Hepatocyte (in vitro differentiated cells): Measurements from ENCODE around the gene BNIPL. TPM values are rescaled to one million over a fixed set of nuclear protein-coding genes. Genes with fewer than 3 reads are reported as not detected.

Source experiments
- DNase-seq: peaks from one replicate; pipeline ENCODE4 v3.0.0-alpha.2; 2016; ENCODE audit warnings: low spot score
- H2AFZ ChIP-seq: fragments of 200-600 bp; sonication (generic); 2 replicates; pipeline ENCODE4 v1.6.0; 2016; ENCODE audit warnings: antibody characterized with exemption, mild to moderate bottlenecking
- H3K27ac ChIP-seq: fragments of 200-600 bp; sonication (generic); 2 replicates; pipeline ENCODE4 v1.5.1; 2016; ENCODE audit warnings: mild to moderate bottlenecking
- H3K27me3 ChIP-seq: fragments of 200-600 bp; sonication (generic); 2 replicates; pipeline ENCODE4 v1.6.1; 2016
- H3K36me3 ChIP-seq: fragments of 200-600 bp; sonication (generic); replicated peaks from 2 replicates; pipeline ENCODE4 v1.5.1; 2016; ENCODE audit warnings: low read depth; ENCODE audit not compliant: insufficient read depth
- H3K4me1 ChIP-seq: fragments of 200-600 bp; sonication (generic); 2 replicates; pipeline ENCODE4 v1.5.1; 2016; ENCODE audit warnings: mild to moderate bottlenecking, moderate library complexity; ENCODE audit not compliant: insufficient read depth
- H3K4me2 ChIP-seq: fragments of 200-600 bp; sonication (generic); 2 replicates; pipeline ENCODE4 v1.6.0; 2016
- H3K4me3 ChIP-seq: fragments of 200-600 bp; sonication (generic); 2 replicates; pipeline ENCODE4 v1.5.1; 2016; ENCODE audit warnings: mild to moderate bottlenecking
- H3K79me2 ChIP-seq: fragments of 200-600 bp; sonication (generic); 2 replicates; pipeline ENCODE4 v1.6.0; 2017; ENCODE audit warnings: mild to moderate bottlenecking
- H3K9me2 ChIP-seq: fragments of 200-600 bp; sonication (generic); replicated peaks from 2 replicates; pipeline ENCODE4 v1.6.0; 2017; ENCODE audit warnings: mild to moderate bottlenecking; ENCODE audit not compliant: insufficient read depth
- H3K9me3 ChIP-seq: fragments of 200-600 bp; sonication (generic); 2 replicates; pipeline ENCODE4 v1.5.1; 2016; ENCODE audit warnings: low read depth, mild to moderate bottlenecking
- H4K20me1 ChIP-seq: fragments of 200-600 bp; sonication (generic); 2 replicates; pipeline ENCODE4 v1.6.0; 2016; ENCODE audit warnings: mild to moderate bottlenecking; ENCODE audit not compliant: insufficient read depth, poor library complexity, severe bottlenecking
- CTCF ChIP-seq: fragments of 200-600 bp; sonication (generic); IDR thresholded peaks from 2 replicates; pipeline ENCODE4 v1.5.1; 2016; ENCODE audit warnings: antibody characterized with exemption, mild to moderate bottlenecking; ENCODE audit not compliant: poor library complexity
- EZH2 ChIP-seq: fragments of 200-600 bp; sonication (generic); IDR thresholded peaks from 2 replicates; pipeline ENCODE4 v1.6.1; 2016; ENCODE audit warnings: antibody characterized with exemption, mild to moderate bottlenecking, borderline replicate concordance
- EZH2phosphoT487 ChIP-seq: fragments of 200-600 bp; sonication (generic); IDR thresholded peaks from one replicate; pipeline ENCODE4 v1.6.1; 2018; ENCODE audit warnings: antibody characterized with exemption, mild to moderate bottlenecking, low read depth, moderate library complexity; ENCODE audit not compliant: unreplicated experiment, severe bottlenecking
- WGBS: methylation state at CpG from one replicate; pipeline ENCODE4 v1.1.6; 2016; ENCODE audit warnings: low lambda C conversion rate; ENCODE audit errors: missing lambda C conversion rate; 5-methylcytosine and 5-hydroxymethylcytosine counted together
- polyA plus RNA-seq: library from polyadenylated mRNA; unstranded; fragments of >200 nt; fragmentation: Nextera tagmentation; extraction: Ambion mirVana; gene quantifications from 2 replicates; pipeline ENCODE4 v1.2.1, GENCODE V29; 2016
- total RNA-seq: library from RNA; depleted of rRNA; stranded (reverse); fragments of >200 nt; gene quantifications from 2 replicates; pipeline ENCODE4 v1.2.3, GENCODE V29; 2014

The BNIPL gene
- total and polyA plus RNA-seq, 2 experiments from 2014 or later, result 1.1 to 3.8 TPM

DNA sequence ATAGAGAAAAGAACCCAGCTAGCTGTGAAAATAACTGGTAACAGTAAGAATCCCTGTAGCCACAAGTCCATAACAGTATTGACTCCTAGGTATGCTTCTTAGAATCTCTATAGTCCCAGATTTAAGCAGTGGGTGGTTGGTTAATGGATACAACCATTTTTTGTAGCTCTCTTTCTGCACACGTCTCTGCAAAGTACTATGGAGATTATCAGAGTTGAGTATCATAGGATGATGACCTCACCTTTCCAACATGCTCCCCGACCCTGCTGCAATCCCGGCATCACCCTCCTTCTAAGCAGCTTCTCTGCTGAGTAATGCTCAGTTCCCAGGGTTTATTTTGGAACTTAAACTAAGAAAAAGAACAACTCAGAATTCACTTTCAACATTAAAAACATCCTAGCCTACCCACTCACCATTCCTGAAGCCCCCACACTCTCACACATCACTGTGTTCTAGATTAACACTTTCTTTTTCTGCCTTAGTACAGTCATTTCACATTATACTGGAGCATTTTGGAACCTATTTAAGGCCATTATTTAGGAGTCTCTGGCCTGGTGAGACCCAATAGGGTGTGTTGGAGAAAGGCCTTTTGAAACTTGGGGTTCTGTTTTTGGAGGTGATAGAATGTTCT, 26.5 kb downstream of the BNIPL start:
- peaks cover 16% of the 10 kb centered on the region for H3K4me1 ChIP-seq
- H3K36me3 ChIP-seq, result no peaks in the 10 kb centered on the region
- H3K27me3 ChIP-seq, result no peaks in the 10 kb centered on the region
- no peaks in the 10 kb centered on the region for H4K20me1 ChIP-seq
- TF ChIP-seq EZH2phosphoT487 (no peak), EZH2 (no peak), CTCF (no peak)
- H3K4me2 ChIP-seq, result peak overlapping the region; percentile 96
- no peaks in the 10 kb centered on the region for H3K9me2 ChIP-seq
- H3K79me2 ChIP-seq, result peaks cover 93% of the 10 kb centered on the region
- 22% methylated on average over 3 of the region's 3 CpGs for WGBS
- H3K9me3 ChIP-seq, result no peaks in the 10 kb centered on the region
- H2AFZ ChIP-seq, result no peak overlapping the region
- H3K4me3 ChIP-seq, result no peak overlapping the region
- peak; percentile 75 for DNase-seq
- H3K27ac ChIP-seq, result peak overlapping the region; percentile 100

GRCh38 chr1:151065089-151065645, 28.8 kb downstream of the BNIPL start:
- no peak overlapping the region for H3K4me2 ChIP-seq
- no peaks in the 10 kb centered on the region for H3K9me3 ChIP-seq
- no peaks in the 10 kb centered on the region for H4K20me1 ChIP-seq
- no peak for DNase-seq
- peaks cover 93% of the 10 kb centered on the region for H3K79me2 ChIP-seq
- no peaks in the 10 kb centered on the region for H3K9me2 ChIP-seq
- TF ChIP-seq EZH2phosphoT487 (no peak), EZH2 (no peak), CTCF (no peak)
- H3K27me3 ChIP-seq, result no peaks in the 10 kb centered on the region
- H2AFZ ChIP-seq, result no peak overlapping the region
- H3K36me3 ChIP-seq, result no peaks in the 10 kb centered on the region
- no peak overlapping the region for H3K4me3 ChIP-seq
- H3K4me1 ChIP-seq, result peaks cover 19% of the 10 kb centered on the region
- no peak overlapping the region for H3K27ac ChIP-seq

GRCh38 chr1:151067185-151067584, 30.8 kb downstream of the BNIPL start:
- Histone ChIP-seq H4K20me1 (no peaks in the 10 kb centered on the region), H2AFZ (no peak overlapping the region), H3K4me2 (no peak overlapping the region), H3K9me3 (no peaks in the 10 kb centered on the region), H3K27ac (no peak overlapping the region), H3K36me3 (no peaks in the 10 kb centered on the region), H3K27me3 (no peaks in the 10 kb centered on the region), H3K4me1 (peaks cover 20% of the 10 kb centered on the region), H3K79me2 (peaks cover 81% of the 10 kb centered on the region), H3K4me3 (no peak overlapping the region), H3K9me2 (no peaks in the 10 kb centered on the region)
- TF ChIP-seq EZH2phosphoT487 (no peak), CTCF (no peak), EZH2 (no peak)
- 96% methylated on average over 4 of the region's 4 CpGs for WGBS
- DNase-seq, result no peak

- no peak for TF ChIP-seq CTCF
- TF ChIP-seq EZH2phosphoT487, result no peak
- no peak for TF ChIP-seq EZH2
- Histone ChIP-seq H2AFZ (no peak overlapping the region), H3K9me2 (no peaks in the 10 kb centered on the region), H4K20me1 (no peaks in the 10 kb centered on the region), H3K79me2 (peaks cover 64% of the 10 kb centered on the region), H3K4me1 (peaks cover 12% of the 10 kb centered on the region), H3K36me3 (no peaks in the 10 kb centered on the region), H3K27me3 (no peaks in the 10 kb centered on the region), H3K4me3 (no peak overlapping the region), H3K9me3 (no peaks in the 10 kb centered on the region), H3K27ac (peak overlapping the region; percentile 99), H3K4me2 (peak overlapping the region; percentile 77)
- no peak for DNase-seq
- 87% methylated on average over 5 of the region's 5 CpGs for WGBS
Observed at GRCh38 chr1:151069103-151069486, 32.7 kb downstream of the BNIPL start.
